Ascending aorta (tissue), 2 donors: ENCODE data around the gene KL. TPM values are rescaled to one million over a fixed set of nuclear protein-coding genes. Genes with fewer than 3 reads are reported as not detected.

ENCODE experiments used
- DNase-seq, 2 donors: peaks; one replicate each; pipeline ENCODE4 v3.0.0-alpha.2; 2019; ENCODE audit warnings: low spot score in 2 of 2
- H3K27ac ChIP-seq, 2 donors: fragments of 200-600 bp; sonication (generic); one replicate each; pipeline ENCODE4 v1.5.1; 2016 to 2017; ENCODE audit warnings: mild to moderate bottlenecking in 1 of 2
- H3K27me3 ChIP-seq: fragments of 200-600 bp; sonication (generic); one replicate; pipeline ENCODE4 v1.5.1; 2017
- H3K36me3 ChIP-seq, 2 donors: fragments of 200-600 bp; sonication (generic); one replicate each; pipeline ENCODE4 v1.5.1; 2016
- H3K4me1 ChIP-seq, 2 donors: fragments of 200-600 bp; sonication (generic); one replicate each; pipeline ENCODE4 v1.5.1; 2016 to 2017; ENCODE audit warnings: mild to moderate bottlenecking in 1 of 2
- H3K4me3 ChIP-seq, 2 donors: fragments of 200-600 bp; sonication (generic); one replicate each; pipeline ENCODE4 v1.5.1; 2016 to 2017; ENCODE audit warnings: mild to moderate bottlenecking in 1 of 2
- H3K9me3 ChIP-seq, 2 donors: fragments of 200-600 bp; sonication (generic); one replicate each; pipeline ENCODE4 v1.5.1; 2016
- CTCF ChIP-seq, 3 experiments: fragments of 200-600 bp in 2 of 3; fragments of 450-650 bp in 1 of 3; sonication (generic) in 2 of 3; IDR thresholded peaks; one replicate each; pipeline ENCODE4 v1.5.1; 2016 to 2019; ENCODE audit warnings: antibody characterized with exemption in 3 of 3, mild to moderate bottlenecking in 1 of 3, moderate library complexity in 1 of 3
- intact Hi-C: fragments of 100-400 bp; cut with DNase I; formaldehyde crosslinking; loops from one replicate; pipeline ENCODE4 v1.15.1; 2023
- total RNA-seq: library from RNA; depleted of rRNA; stranded (reverse); fragments of >200 nt; gene quantifications from one replicate; pipeline ENCODE4 v1.1.0, GENCODE V29; 2016

KL gene
- 3.7 TPM for total RNA-seq

GRCh38 chr13:33016414-33017322 is at the start of gene KL:
Gene KL, plus strand, starts transcription at chr13:33016423. Its CDS starts 18 bp downstream, at chr13:33016441.
- peaks cover 0 to 2% of the 10 kb centered on the region in 2 donors for H3K4me1 ChIP-seq
- TF ChIP-seq CTCF (IDR thresholded peaks at IDR 0.05), result no peak
- H3K9me3 ChIP-seq, result no peaks in the 10 kb centered on the region
- H3K27ac ChIP-seq, result peak within 1 kb of the TSS; percentile 43 to 57
- H3K27me3 ChIP-seq, result no peaks in the 10 kb centered on the region
- no peak for DNase-seq
- H3K4me3 ChIP-seq, result peak within 1 kb of the TSS; percentile 55 to 75
- intact Hi-C loops, result loop anchor here (5.0 kb wide), 1 partner anchor 526 kb away; no protein-coding TSS in a partner anchor
- no peaks in the 10 kb centered on the region for H3K36me3 ChIP-seq

- Histone ChIP-seq H3K27ac (no peak overlapping the region), H3K27me3 (no peaks in the 10 kb centered on the region), H3K4me3 (no peak overlapping the region), H3K4me1 (no peaks in the 10 kb centered on the region), H3K9me3 (no peaks in the 10 kb centered on the region), H3K36me3 (no peaks in the 10 kb centered on the region)
- TF ChIP-seq CTCF (IDR thresholded peaks at IDR 0.05), result no peak
- intact Hi-C loops, result no loop called here
- DNase-seq, result no peak
Measured at GRCh38 chr13:32967584-32968182, 48.5 kb upstream of the KL start.

GRCh38 chr13:32968316-32968715 is 47.9 kb upstream of the KL start:
- H3K9me3 ChIP-seq, result no peaks in the 10 kb centered on the region
- intact Hi-C loops, result no loop called here
- no peaks in the 10 kb centered on the region for H3K36me3 ChIP-seq
- H3K27me3 ChIP-seq, result no peaks in the 10 kb centered on the region
- no peaks in the 10 kb centered on the region for H3K4me1 ChIP-seq
- H3K27ac ChIP-seq, result no peak overlapping the region
- TF ChIP-seq CTCF (IDR thresholded peaks at IDR 0.05), result no peak
- no peak overlapping the region for H3K4me3 ChIP-seq
- no peak for DNase-seq

GRCh38 chr13:32968793-32969192 is 47.4 kb upstream of the KL start:
- no peak for DNase-seq
- no peaks in the 10 kb centered on the region for H3K27me3 ChIP-seq
- H3K4me3 ChIP-seq, result no peak overlapping the region
- no peaks in the 10 kb centered on the region for H3K36me3 ChIP-seq
- intact Hi-C loops, result no loop called here
- no peaks in the 10 kb centered on the region for H3K9me3 ChIP-seq
- no peak for TF ChIP-seq CTCF (IDR thresholded peaks at IDR 0.05)
- peak overlapping the region in 1 of 2 donors; percentile 55 for H3K27ac ChIP-seq
- H3K4me1 ChIP-seq, result no peaks in the 10 kb centered on the region

- H3K4me1 ChIP-seq, result no peaks in the 10 kb centered on the region
- no peaks in the 10 kb centered on the region for H3K27me3 ChIP-seq
- peak overlapping the region; percentile 43 to 54 for H3K4me3 ChIP-seq
- no peaks in the 10 kb centered on the region for H3K36me3 ChIP-seq
- TF ChIP-seq CTCF (IDR thresholded peaks at IDR 0.05), result no peak
- peak overlapping the region; percentile 55 for H3K27ac ChIP-seq
- no peak for DNase-seq
- no peaks in the 10 kb centered on the region for H3K9me3 ChIP-seq
- intact Hi-C loops, result no loop called here
Measured at GRCh38 chr13:32969516-32969941, 46.7 kb upstream of the KL start.
